ENCODE results near the gene SLC2A1. TPM values are rescaled to one million over a fixed set of nuclear protein-coding genes. Genes with fewer than 3 reads are reported as not detected.

Gene SLC2A1
- total RNA-seq, 2 donors from 2014 or later: 4.2 to 13.2 TPM

GRCh38 chr1:42964044-42964812 is 5.6 kb upstream of the SLC2A1 start:
- WGBS, 2 donors: 86 to 87% methylated on average over 19 of the region's 19 CpGs
- H3K36me3 ChIP-seq (replicated peaks in 1 of 2; ENCODE audit: insufficient read depth in 1 of 2, low read depth in 2 of 2): no peaks in the 10 kb centered on the region
- no peak overlapping the region for H3K27ac ChIP-seq
- DNase-seq: no peak
- intact Hi-C loops (cut with DNase I): no loop called here
- no peaks in the 10 kb centered on the region for H3K9me3 ChIP-seq
- H3K27me3 ChIP-seq: no peaks in the 10 kb centered on the region
- TF ChIP-seq POLR2A (IDR thresholded peaks at IDR 0.05) (no peak), CTCF (IDR thresholded peaks at IDR 0.05) (no peak)
- peaks cover 16% of the 10 kb centered on the region for H3K4me1 ChIP-seq
- H3K4me3 ChIP-seq: no peak overlapping the region
- no peak for ATAC-seq

GRCh38 chr1:42963378-42964043 is 4.8 kb upstream of the SLC2A1 start:
- TF ChIP-seq POLR2A (IDR thresholded peaks at IDR 0.05): no peak
- no peak for TF ChIP-seq CTCF (IDR thresholded peaks at IDR 0.05)
- Histone ChIP-seq H3K4me1 (peaks cover 20% of the 10 kb centered on the region), H3K4me3 (no peak overlapping the region), H3K9me3 (no peaks in the 10 kb centered on the region), H3K36me3 (replicated peaks in 1 of 2; ENCODE audit: insufficient read depth in 1 of 2, low read depth in 2 of 2) (no peaks in the 10 kb centered on the region), H3K27ac (no peak overlapping the region), H3K27me3 (no peaks in the 10 kb centered on the region)
- WGBS, 2 donors: 20 to 25% methylated on average over 9 of the region's 9 CpGs
- no peak for DNase-seq
- ATAC-seq: no peak
- intact Hi-C loops (cut with DNase I): no loop called here

GRCh38 chr1:42962641-42963377 is 4.1 kb upstream of the SLC2A1 start:
- ATAC-seq: no peak
- DNase-seq: no peak

More at GRCh38 chr1:42962641-42963377, 4.1 kb upstream of the SLC2A1 start:
- H3K9me3 ChIP-seq: no peaks in the 10 kb centered on the region
- no peaks in the 10 kb centered on the region for H3K27me3 ChIP-seq
- no peak for TF ChIP-seq POLR2A (IDR thresholded peaks at IDR 0.05)
- no peak for TF ChIP-seq CTCF (IDR thresholded peaks at IDR 0.05)
- intact Hi-C loops (cut with DNase I): no loop called here
- H3K4me3 ChIP-seq: no peak overlapping the region
- no peaks in the 10 kb centered on the region for H3K36me3 ChIP-seq (replicated peaks in 1 of 2; ENCODE audit: insufficient read depth in 1 of 2, low read depth in 2 of 2)
- H3K27ac ChIP-seq: no peak overlapping the region
- WGBS, 2 donors: 41 to 44% methylated on average over 13 of the region's 13 CpGs
- peaks cover 20% of the 10 kb centered on the region for H3K4me1 ChIP-seq
